Measurements from ENCODE around the gene GRB2. TPM values are rescaled to one million over a fixed set of nuclear protein-coding genes. Genes with fewer than 3 reads are reported as not detected.
"Not testable (repeated sequence)": the region's sequence is repeated elsewhere in the genome, so short reads cannot be mapped to it uniquely, and the experiment has no call there.

Gene GRB2
- total RNA-seq, 4 donors from 2014 or later: 55.1 to 96.5 (median 75.4) TPM

GRCh38 chr17:75373280-75373679 lies 32.2 kb downstream of the GRB2 start:
- DNase-seq (ENCODE audit: low spot score in 2 of 2): no peak
- H3K4me3 ChIP-seq (ENCODE audit: low read depth, poor library complexity, severe bottlenecking): no peak overlapping the region
- TF ChIP-seq POLR2A (IDR thresholded peaks at IDR 0.05): no peak
- TF ChIP-seq, protein P1, sequence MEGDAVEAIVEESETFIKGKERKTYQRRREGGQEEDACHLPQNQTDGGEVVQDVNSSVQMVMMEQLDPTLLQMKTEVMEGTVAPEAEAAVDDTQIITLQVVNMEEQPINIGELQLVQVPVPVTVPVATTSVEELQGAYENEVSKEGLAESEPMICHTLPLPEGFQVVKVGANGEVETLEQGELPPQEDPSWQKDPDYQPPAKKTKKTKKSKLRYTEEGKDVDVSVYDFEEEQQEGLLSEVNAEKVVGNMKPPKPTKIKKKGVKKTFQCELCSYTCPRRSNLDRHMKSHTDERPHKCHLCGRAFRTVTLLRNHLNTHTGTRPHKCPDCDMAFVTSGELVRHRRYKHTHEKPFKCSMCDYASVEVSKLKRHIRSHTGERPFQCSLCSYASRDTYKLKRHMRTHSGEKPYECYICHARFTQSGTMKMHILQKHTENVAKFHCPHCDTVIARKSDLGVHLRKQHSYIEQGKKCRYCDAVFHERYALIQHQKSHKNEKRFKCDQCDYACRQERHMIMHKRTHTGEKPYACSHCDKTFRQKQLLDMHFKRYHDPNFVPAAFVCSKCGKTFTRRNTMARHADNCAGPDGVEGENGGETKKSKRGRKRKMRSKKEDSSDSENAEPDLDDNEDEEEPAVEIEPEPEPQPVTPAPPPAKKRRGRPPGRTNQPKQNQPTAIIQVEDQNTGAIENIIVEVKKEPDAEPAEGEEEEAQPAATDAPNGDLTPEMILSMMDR (IDR thresholded peaks at IDR 0.05): no peak
- intact Hi-C loops (cut with DNase I; ENCODE audit: low total_unique reads): no loop called here
- WGBS, 2 donors: 73 to 74% methylated on average over 4 of the region's 4 CpGs

GRCh38 chr17:75371981-75372380 lies 33.5 kb downstream of the GRB2 start:
- H3K4me3 ChIP-seq (ENCODE audit: low read depth, poor library complexity, severe bottlenecking): no peak overlapping the region
- no peak for DNase-seq (ENCODE audit: low spot score in 2 of 2)
- WGBS, 2 donors: 91 to 94% methylated on average over 5 of the region's 5 CpGs
- intact Hi-C loops (cut with DNase I; ENCODE audit: low total_unique reads): no loop called here
- TF ChIP-seq, protein P1 (IDR thresholded peaks at IDR 0.05): no peak
- TF ChIP-seq POLR2A (IDR thresholded peaks at IDR 0.05): no peak

DNA sequence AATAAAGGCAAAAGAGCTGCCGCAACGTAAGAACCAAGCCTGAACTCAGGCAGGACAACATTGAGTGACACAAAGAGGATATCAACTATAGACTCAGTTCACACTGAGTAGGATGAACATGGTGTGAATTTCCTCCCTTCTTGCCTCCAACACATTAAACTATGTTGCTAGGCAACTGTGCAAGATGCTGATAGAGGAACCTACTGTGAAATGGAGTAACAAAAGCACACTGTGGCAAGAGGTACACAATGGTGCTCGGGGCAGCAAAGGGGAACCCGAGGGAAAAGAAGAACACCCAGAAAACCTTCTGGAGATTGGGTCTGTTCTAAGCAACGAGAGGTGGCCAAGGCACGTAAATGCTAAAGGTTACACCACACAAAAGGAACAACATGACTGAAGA lies 34.1 kb downstream of the GRB2 start:
- 81 to 86% methylated on average over 6 of the region's 6 CpGs for WGBS, 2 donors
- intact Hi-C loops (cut with DNase I; ENCODE audit: low total_unique reads): no loop called here
- TF ChIP-seq POLR2A (IDR thresholded peaks at IDR 0.05): no peak
- TF ChIP-seq, protein P1 (IDR thresholded peaks at IDR 0.05): no peak
- no peak for DNase-seq (ENCODE audit: low spot score in 2 of 2)
- no peak overlapping the region for H3K4me3 ChIP-seq (ENCODE audit: low read depth, poor library complexity, severe bottlenecking)

- 50 to 54% methylated on average over 8 of the region's 8 CpGs for WGBS, 2 donors
- no peak for DNase-seq (ENCODE audit: low spot score in 2 of 2)
- TF ChIP-seq POLR2A (IDR thresholded peaks at IDR 0.05): no peak
- TF ChIP-seq, protein P1 (IDR thresholded peaks at IDR 0.05): no peak
- no peak overlapping the region for H3K4me3 ChIP-seq (ENCODE audit: low read depth, poor library complexity, severe bottlenecking)
- intact Hi-C loops (cut with DNase I; ENCODE audit: low total_unique reads): no loop called here
Observed at GRCh38 chr17:75370286-75370915, 35.1 kb downstream of the GRB2 start.

GRCh38 chr17:75367838-75368789 lies 37.4 kb downstream of the GRB2 start:
- DNase-seq (ENCODE audit: low spot score in 2 of 2); intact Hi-C loops (cut with DNase I; ENCODE audit: low total_unique reads); H3K4me3 ChIP-seq (ENCODE audit: low read depth, poor library complexity, severe bottlenecking): not testable (repeated sequence)
- WGBS, 2 donors: 84 to 87% methylated on average over 25 of the region's 25 CpGs

DNA sequence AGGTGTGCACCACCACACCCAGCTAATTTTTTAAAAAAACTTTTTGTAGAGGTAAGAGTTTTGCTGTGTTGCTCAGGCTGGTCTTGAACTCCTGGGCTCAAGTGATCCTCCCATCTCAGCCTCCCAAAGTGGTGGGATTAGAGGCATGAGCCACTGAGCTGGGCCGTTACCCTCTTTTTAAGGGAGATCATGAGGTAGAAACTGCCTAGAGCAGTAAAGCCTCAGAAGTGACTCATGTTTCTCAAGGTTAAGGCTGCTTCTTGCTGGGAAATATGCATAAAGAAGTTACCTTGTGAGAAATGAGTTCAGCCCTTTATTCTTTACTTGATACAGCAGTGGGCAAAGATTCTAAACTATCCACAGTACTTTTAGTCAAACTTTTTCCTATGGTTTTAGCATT lies 38.2 kb downstream of the GRB2 start:
- TF ChIP-seq, protein P1 (IDR thresholded peaks at IDR 0.05): no peak
- TF ChIP-seq POLR2A (IDR thresholded peaks at IDR 0.05): no peak
- intact Hi-C loops (cut with DNase I; ENCODE audit: low total_unique reads): no loop called here
- 56 to 57% methylated on average over 1 of the region's 1 CpG for WGBS, 2 donors

More for the DNA sequence above, 38.2 kb downstream of the GRB2 start:
- H3K4me3 ChIP-seq (ENCODE audit: low read depth, poor library complexity, severe bottlenecking): no peak overlapping the region
- no peak for DNase-seq (ENCODE audit: low spot score in 2 of 2)

Data from lower leg skin (tissue), 4 donors.